Endometrial microvascular endothelial cells (primary cell): Measurements from ENCODE around the gene MARCHF2. TPM values are rescaled to one million over a fixed set of nuclear protein-coding genes. Genes with fewer than 3 reads are reported as not detected.
"Not testable (repeated sequence)": the region's sequence is repeated elsewhere in the genome, so short reads cannot be mapped to it uniquely, and the experiment has no call there.

Experiments used
- in situ Hi-C: cut with HindIII; loops from 2 replicates; pipeline ENCODE4 v1.10.0; 2017; ENCODE audit warnings: low sequenced_read_pairs, low pct_unique_long_range_greater_than_20kb; ENCODE audit errors: inconsistent ontology term
- total RNA-seq: library from RNA; depleted of rRNA; stranded (reverse); fragments of >200 nt; gene quantifications from one replicate; pipeline ENCODE4 v1.2.3, GENCODE V29; 2015; ENCODE audit errors: inconsistent ontology term

MARCHF2 gene
- 150 TPM for total RNA-seq

GRCh38 chr19:8412783-8413628 is at the start of gene MARCHF2:
TSS of gene MARCHF2 (plus strand) at chr19:8413305. CDS start at chr19:8421841, 8,536 bp downstream.
- in situ Hi-C loops, result no loop called here

GRCh38 chr19:8363803-8364771 is 49.0 kb upstream of the MARCHF2 start, which contains the start of gene ANGPTL4:
TSS of gene ANGPTL4 (plus strand) at chr19:8364155. CDS start at chr19:8364322, 167 bp downstream.
- in situ Hi-C loops, result no loop called here

GRCh38 chr19:8366121-8366581 is 47.0 kb upstream of the MARCHF2 start:
- in situ Hi-C loops, result no loop called here

- in situ Hi-C loops, result no loop called here
Measured at GRCh38 chr19:8366961-8367326, 46.2 kb upstream of the MARCHF2 start.

GRCh38 chr19:8367327-8368001 is 45.6 kb upstream of the MARCHF2 start:
- in situ Hi-C loops, result no loop called here

GRCh38 chr19:8370176-8371010 is 42.7 kb upstream of the MARCHF2 start:
- in situ Hi-C loops, result no loop called here

GRCh38 chr19:8371011-8371804 is 41.9 kb upstream of the MARCHF2 start:
- in situ Hi-C loops, result no loop called here

GRCh38 chr19:8373867-8374813 is 39.0 kb upstream of the MARCHF2 start:
- in situ Hi-C loops, result no loop called here

- in situ Hi-C loops, result not testable (repeated sequence)
Measured at GRCh38 chr19:8375766-8376165, 37.3 kb upstream of the MARCHF2 start.

- in situ Hi-C loops, result not testable (repeated sequence)
Measured at GRCh38 chr19:8376373-8376974, 36.6 kb upstream of the MARCHF2 start.

GRCh38 chr19:8377598-8377997 is 35.5 kb upstream of the MARCHF2 start:
- in situ Hi-C loops, result no loop called here

- in situ Hi-C loops, result not testable (repeated sequence)
Measured at GRCh38 chr19:8379156-8379891, 33.8 kb upstream of the MARCHF2 start.

GRCh38 chr19:8384569-8384968 is 28.5 kb upstream of the MARCHF2 start:
- in situ Hi-C loops, result not testable (repeated sequence)

- in situ Hi-C loops, result not testable (repeated sequence)
Measured at GRCh38 chr19:8385103-8385502, 28.0 kb upstream of the MARCHF2 start.

- in situ Hi-C loops, result not testable (repeated sequence)
Measured at GRCh38 chr19:8385566-8385965, 27.5 kb upstream of the MARCHF2 start.
